H1 (cell line): Measurements from ENCODE around the gene BTBD3.

Source experiments
- HDAC2 ChIP-seq, 2 experiments: fragments of 300-600 bp in 1 of 2; sonication (generic) in 1 of 2; IDR thresholded peaks; 2 replicates each; pipeline ENCODE4 v1.6.1; 2011 to 2012; ENCODE audit warnings: low read depth in 2 of 2, low read length in 2 of 2, mild to moderate bottlenecking in 2 of 2, moderate library complexity in 2 of 2, borderline replicate concordance in 1 of 2, inconsistent platforms in 1 of 2
- POLR2A ChIP-seq, 2 experiments: IDR thresholded peaks; 1 replicate in 1 of 2; 2 replicates in 1 of 2; pipeline ENCODE4 v1.6.1; 2011; ENCODE audit warnings: low read depth in 2 of 2, low read length in 2 of 2, mild to moderate bottlenecking in 2 of 2; ENCODE audit errors: control extremely low read depth in 1 of 2
- RBBP5 ChIP-seq: IDR thresholded peaks from 2 replicates; pipeline ENCODE4 v1.7.1; 2012; ENCODE audit warnings: low read depth, mild to moderate bottlenecking, inconsistent platforms, low read length, moderate library complexity, borderline replicate concordance
- RNF2 ChIP-seq: fragments of 200-900, 300-1000 bp; sonication (generic); IDR thresholded peaks from 2 replicates; pipeline ENCODE4 v1.7.1; 2016; ENCODE audit warnings: borderline replicate concordance, low read depth, mild to moderate bottlenecking, antibody characterized with exemption, low read length; ENCODE audit not compliant: poor library complexity, severe bottlenecking; ENCODE audit errors: missing control alignments
- YY1 ChIP-seq: IDR thresholded peaks from 2 replicates; pipeline ENCODE4 v1.6.1; 2011; ENCODE audit warnings: low read depth, mild to moderate bottlenecking, low read length
- TF ChIP-seq, protein P1 (sequence below), 3 experiments: IDR thresholded peaks; 1 replicate in 2 of 3; 2 replicates in 1 of 3; pipeline versions ENCODE4 v1.5.1 to v1.6.1; 2011; ENCODE audit warnings: low read length in 3 of 3, mild to moderate bottlenecking in 3 of 3, inconsistent platforms in 2 of 3, low read depth in 1 of 3, moderate library complexity in 1 of 3; ENCODE audit not compliant: insufficient read depth in 1 of 3; ENCODE audit errors: control extremely low read depth in 1 of 3

DNA sequence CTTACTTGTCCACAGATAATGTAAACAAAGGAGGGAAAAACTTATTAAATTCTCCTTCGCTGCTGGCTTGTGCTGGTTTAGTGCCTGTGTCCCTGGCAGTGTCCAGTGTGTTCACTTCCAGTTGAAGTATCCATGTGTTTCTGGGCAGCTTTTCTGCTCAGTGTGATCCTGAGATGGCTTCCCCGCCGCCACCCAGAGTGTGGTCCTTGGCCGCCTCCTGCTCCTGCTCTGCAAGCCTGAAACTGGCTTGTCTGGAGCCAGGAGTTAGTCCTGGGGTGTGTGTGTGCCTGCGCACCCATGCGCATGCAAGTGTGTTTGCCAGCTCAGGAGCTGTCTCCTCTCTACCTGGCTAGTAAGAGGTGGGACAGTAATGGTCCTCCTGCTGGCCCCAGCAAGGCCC is 7.2 kb downstream of the BTBD3 start:
- TF ChIP-seq POLR2A (IDR thresholded peaks at IDR 0.05; ENCODE audit: control extremely low read depth in 1 of 2, low read depth in 2 of 2, low read length in 2 of 2) (no peak), YY1 (no peak), RNF2 (no peak), RBBP5 (no peak), HDAC2 (IDR thresholded peaks at IDR 0.05; ENCODE audit: borderline replicate concordance in 1 of 2, low read depth in 2 of 2, low read length in 2 of 2) (no peak)
- TF ChIP-seq, protein P1, sequence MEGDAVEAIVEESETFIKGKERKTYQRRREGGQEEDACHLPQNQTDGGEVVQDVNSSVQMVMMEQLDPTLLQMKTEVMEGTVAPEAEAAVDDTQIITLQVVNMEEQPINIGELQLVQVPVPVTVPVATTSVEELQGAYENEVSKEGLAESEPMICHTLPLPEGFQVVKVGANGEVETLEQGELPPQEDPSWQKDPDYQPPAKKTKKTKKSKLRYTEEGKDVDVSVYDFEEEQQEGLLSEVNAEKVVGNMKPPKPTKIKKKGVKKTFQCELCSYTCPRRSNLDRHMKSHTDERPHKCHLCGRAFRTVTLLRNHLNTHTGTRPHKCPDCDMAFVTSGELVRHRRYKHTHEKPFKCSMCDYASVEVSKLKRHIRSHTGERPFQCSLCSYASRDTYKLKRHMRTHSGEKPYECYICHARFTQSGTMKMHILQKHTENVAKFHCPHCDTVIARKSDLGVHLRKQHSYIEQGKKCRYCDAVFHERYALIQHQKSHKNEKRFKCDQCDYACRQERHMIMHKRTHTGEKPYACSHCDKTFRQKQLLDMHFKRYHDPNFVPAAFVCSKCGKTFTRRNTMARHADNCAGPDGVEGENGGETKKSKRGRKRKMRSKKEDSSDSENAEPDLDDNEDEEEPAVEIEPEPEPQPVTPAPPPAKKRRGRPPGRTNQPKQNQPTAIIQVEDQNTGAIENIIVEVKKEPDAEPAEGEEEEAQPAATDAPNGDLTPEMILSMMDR (IDR thresholded peaks at IDR 0.05; ENCODE audit: control extremely low read depth in 1 of 3, insufficient read depth in 1 of 3, low read depth in 1 of 3, low read length in 3 of 3) = no peak
